NT2/D1 (cell line): ENCODE measurements around the gene TMEM256.

Experiments
- SUZ12 ChIP-seq: IDR thresholded peaks from 2 replicates; pipeline ENCODE4 v1.6.1; 2011; ENCODE audit not compliant: insufficient read length, insufficient read depth; ENCODE audit errors: extremely low read depth
- YY1 ChIP-seq: IDR thresholded peaks from 2 replicates; pipeline ENCODE4 v1.6.1; 2011; ENCODE audit not compliant: insufficient read length, insufficient read depth
- ZNF274 ChIP-seq: IDR thresholded peaks from 2 replicates; pipeline ENCODE4 v1.6.1; 2011; ENCODE audit warnings: mild to moderate bottlenecking, low read depth, low read length

- TF ChIP-seq ZNF274 (no peak), YY1 (no peak), SUZ12 (no peak)
Measured at GRCh38 chr17:7410634-7411426, 6.9 kb upstream of the TMEM256 start.
